GM23338 (cell line): Measurements from ENCODE around the gene TNS1. TPM values are rescaled to one million over a fixed set of nuclear protein-coding genes. Genes with fewer than 3 reads are reported as not detected.

Experiments used
- ATAC-seq: fragments of 200-7000 bp; cut with Tn5 transposase; 3 replicates; pipeline ENCODE4 v1.9.1; 2020
- DNase-seq: peaks from one replicate; pipeline ENCODE4 v3.0.0-alpha.2; 2015; ENCODE audit warnings: low spot score
- H2AFZ ChIP-seq: fragments of 200-600 bp; sonication (generic); 2 replicates; pipeline ENCODE4 v1.8.0; 2016; ENCODE audit warnings: antibody characterized with exemption, mild to moderate bottlenecking, moderate library complexity
- H3F3A ChIP-seq: fragments of 200-600 bp; sonication (generic); replicated peaks from 2 replicates; pipeline ENCODE4 v1.8.0; 2017; ENCODE audit warnings: antibody characterized with exemption, mixed run types, low read depth
- H3K27ac ChIP-seq: fragments of 200-600 bp; sonication (generic); 2 replicates; pipeline ENCODE4 v1.6.1; 2016; ENCODE audit warnings: low read depth
- H3K27me3 ChIP-seq: fragments of 200-600 bp; sonication (generic); 2 replicates; pipeline ENCODE4 v1.8.0; 2016; ENCODE audit warnings: mild to moderate bottlenecking, mixed run types, moderate library complexity; ENCODE audit not compliant: insufficient read depth
- H3K36me3 ChIP-seq: fragments of 200-600 bp; sonication (generic); 2 replicates; pipeline ENCODE4 v1.8.0; 2016; ENCODE audit warnings: mild to moderate bottlenecking; ENCODE audit not compliant: insufficient read depth
- H3K4me1 ChIP-seq: fragments of 200-600 bp; sonication (generic); 2 replicates; pipeline ENCODE4 v1.8.0; 2016; ENCODE audit warnings: mild to moderate bottlenecking, moderate library complexity; ENCODE audit not compliant: insufficient read depth
- H3K4me2 ChIP-seq: fragments of 200-600 bp; sonication (generic); 2 replicates; pipeline ENCODE4 v1.7.1; 2017; ENCODE audit warnings: mixed run types
- H3K4me3 ChIP-seq: fragments of 200-600 bp; sonication (generic); 2 replicates; pipeline ENCODE4 v1.6.1; 2016; ENCODE audit warnings: mixed run types
- H3K79me2 ChIP-seq: fragments of 200-600 bp; sonication (generic); replicated peaks from 2 replicates; pipeline ENCODE4 v1.8.0; 2017; ENCODE audit warnings: mild to moderate bottlenecking; ENCODE audit not compliant: insufficient read depth
- H3K9me2 ChIP-seq: fragments of 200-600 bp; sonication (generic); 2 replicates; pipeline ENCODE4 v1.8.0; 2017; ENCODE audit not compliant: insufficient read depth
- H4K20me1 ChIP-seq: fragments of 200-600 bp; sonication (generic); replicated peaks from 2 replicates; pipeline ENCODE4 v1.8.0; 2017; ENCODE audit warnings: mild to moderate bottlenecking; ENCODE audit not compliant: insufficient read depth
- H3K27ac Mint-ChIP-seq: 2 replicates; pipeline ENCODE4 v1.8.0; 2020; ENCODE audit warnings: inconsistent platforms, mild to moderate bottlenecking, moderate library complexity, mixed read lengths
- H3K27me3 Mint-ChIP-seq: 3 replicates; pipeline ENCODE4 v1.8.0; 2022; ENCODE audit warnings: low read depth, mild to moderate bottlenecking, moderate library complexity, mixed read lengths, inconsistent platforms; ENCODE audit not compliant: insufficient read depth, poor library complexity
- H3K36me3 Mint-ChIP-seq: 3 replicates; pipeline ENCODE4 v1.8.0; 2021; ENCODE audit warnings: low read depth, mild to moderate bottlenecking, inconsistent platforms, moderate library complexity, mixed read lengths
- H3K4me1 Mint-ChIP-seq: 3 replicates; pipeline ENCODE4 v1.8.0; 2020; ENCODE audit warnings: mild to moderate bottlenecking, inconsistent platforms, mixed read lengths
- H3K4me3 Mint-ChIP-seq: 3 replicates; pipeline ENCODE4 v1.8.0; 2021; ENCODE audit warnings: moderate library complexity, mild to moderate bottlenecking, inconsistent platforms, mixed read lengths
- H3K9me3 Mint-ChIP-seq: 3 replicates; pipeline ENCODE4 v1.8.0; 2020; ENCODE audit warnings: moderate library complexity, mild to moderate bottlenecking, inconsistent platforms, mixed read lengths
- CREB1 ChIP-seq: fragments of 250-450 bp; sonication (Bioruptor Pico); IDR thresholded peaks from 2 replicates; pipeline ENCODE4 v1.5.0; 2020; ENCODE audit warnings: low read depth, mild to moderate bottlenecking, moderate library complexity
- ETS1 ChIP-seq: IDR thresholded peaks from 2 replicates; pipeline ENCODE4 v1.6.1; 2016; ENCODE audit warnings: antibody characterized with exemption
- EZH2 ChIP-seq: fragments of 200-600 bp; sonication (generic); IDR thresholded peaks from one replicate; pipeline ENCODE4 v1.8.0; 2017; ENCODE audit warnings: antibody characterized with exemption, mild to moderate bottlenecking, low read depth; ENCODE audit not compliant: unreplicated experiment
- EZH2phosphoT487 ChIP-seq: fragments of 200-600 bp; sonication (generic); IDR thresholded peaks from one replicate; pipeline ENCODE4 v1.8.1; 2018; ENCODE audit warnings: antibody characterized with exemption; ENCODE audit not compliant: unreplicated experiment
- JUNB ChIP-seq: IDR thresholded peaks from one replicate; pipeline ENCODE4 v1.6.1; 2016; ENCODE audit warnings: antibody characterized with exemption; ENCODE audit not compliant: unreplicated experiment
- NANOG ChIP-seq: IDR thresholded peaks from 2 replicates; pipeline ENCODE4 v1.6.1; 2016; ENCODE audit warnings: antibody characterized with exemption, borderline replicate concordance
- POLR2AphosphoS5 ChIP-seq: IDR thresholded peaks from 2 replicates; pipeline ENCODE4 v1.6.1; 2016; ENCODE audit warnings: antibody characterized with exemption, low read depth
- STAT1 ChIP-seq: IDR thresholded peaks from one replicate; pipeline ENCODE4 v1.6.1; 2016; ENCODE audit warnings: antibody characterized with exemption; ENCODE audit not compliant: unreplicated experiment
- ZNF114 ChIP-seq: fragments of 250-450 bp; sonication (Bioruptor Pico); IDR thresholded peaks from 2 replicates; pipeline ENCODE4 v1.5.0; 2020; ENCODE audit warnings: mild to moderate bottlenecking, moderate library complexity
- ZNF331 ChIP-seq: fragments of 250-450 bp; sonication (Bioruptor Pico); IDR thresholded peaks from 2 replicates; pipeline ENCODE4 v1.5.0; 2020; ENCODE audit warnings: low read depth, mild to moderate bottlenecking, moderate library complexity
- polyA plus RNA-seq: library from polyadenylated mRNA; unstranded; fragments of >200 nt; fragmentation: Nextera tagmentation; extraction: Ambion mirVana; gene quantifications from 2 replicates; pipeline ENCODE4 v1.2.1, GENCODE V29; 2016
- total RNA-seq: library from RNA; depleted of rRNA; stranded (reverse); fragments of >200 nt; shearing (Covaris generic); gene quantifications from 2 replicates; pipeline ENCODE4 v1.2.3, GENCODE V29; 2014
- TF ChIP-seq, protein P1 (sequence below), 2 experiments: fragments of 200-600 bp in 1 of 2; sonication (generic) in 1 of 2; conservative IDR thresholded peaks; 2 replicates each; pipeline versions ENCODE4 v1.5.1 to v1.6.1; 2016 to 2017; ENCODE audit warnings: antibody characterized with exemption in 2 of 2, low read depth in 2 of 2, mild to moderate bottlenecking in 2 of 2, moderate library complexity in 1 of 2
- TF ChIP-seq, protein P2 (sequence below): IDR thresholded peaks from one replicate; pipeline ENCODE4 v1.6.1; 2018; ENCODE audit warnings: antibody characterized with exemption; ENCODE audit not compliant: unreplicated experiment

TNS1 gene
- total and polyA plus RNA-seq, 2 experiments from 2014 or later = 2.0 to 7.4 TPM

DNA sequence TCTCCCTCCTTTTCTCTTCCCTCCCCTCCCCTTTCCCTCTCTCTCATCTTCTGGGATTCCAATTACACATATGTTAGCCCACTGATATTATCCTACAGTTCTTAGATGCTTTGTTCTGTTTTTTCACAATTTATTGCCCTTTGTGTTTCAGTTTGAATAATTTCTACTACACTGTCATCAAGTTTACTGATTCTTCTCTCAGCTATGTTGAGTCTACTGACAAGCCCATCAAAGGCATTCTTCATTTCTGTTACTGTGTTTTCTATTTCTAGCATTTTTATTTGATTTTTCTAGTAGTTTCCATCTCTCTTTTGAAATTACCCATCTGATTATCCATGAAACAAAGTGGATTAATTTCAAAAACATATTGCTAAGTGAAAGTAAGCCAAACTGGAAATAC, 219.6 kb downstream of the TNS1 start:
- DNase-seq (no peak), ATAC-seq (no peak)
- no peaks in the 10 kb centered on the region for H4K20me1 ChIP-seq
- Mint-ChIP-seq H3K27me3 (peaks cover 1% of the 10 kb centered on the region), H3K4me3 (no peak overlapping the region), H3K9me3 (peaks cover 15% of the 10 kb centered on the region), H3K36me3 (peaks cover 6% of the 10 kb centered on the region; the same call in 1 of the 3 replicates), H3K4me1 (no peaks in the 10 kb centered on the region), H3K27ac (no peak overlapping the region)
- H3K27ac ChIP-seq = no peak overlapping the region
- no peaks in the 10 kb centered on the region for H3K36me3 ChIP-seq
- H2AFZ ChIP-seq = no peak overlapping the region
- no peaks in the 10 kb centered on the region; the same call in 1 of the 2 replicates for H3K4me1 ChIP-seq
- no peaks in the 10 kb centered on the region for H3K27me3 ChIP-seq
- TF ChIP-seq, protein P1, sequence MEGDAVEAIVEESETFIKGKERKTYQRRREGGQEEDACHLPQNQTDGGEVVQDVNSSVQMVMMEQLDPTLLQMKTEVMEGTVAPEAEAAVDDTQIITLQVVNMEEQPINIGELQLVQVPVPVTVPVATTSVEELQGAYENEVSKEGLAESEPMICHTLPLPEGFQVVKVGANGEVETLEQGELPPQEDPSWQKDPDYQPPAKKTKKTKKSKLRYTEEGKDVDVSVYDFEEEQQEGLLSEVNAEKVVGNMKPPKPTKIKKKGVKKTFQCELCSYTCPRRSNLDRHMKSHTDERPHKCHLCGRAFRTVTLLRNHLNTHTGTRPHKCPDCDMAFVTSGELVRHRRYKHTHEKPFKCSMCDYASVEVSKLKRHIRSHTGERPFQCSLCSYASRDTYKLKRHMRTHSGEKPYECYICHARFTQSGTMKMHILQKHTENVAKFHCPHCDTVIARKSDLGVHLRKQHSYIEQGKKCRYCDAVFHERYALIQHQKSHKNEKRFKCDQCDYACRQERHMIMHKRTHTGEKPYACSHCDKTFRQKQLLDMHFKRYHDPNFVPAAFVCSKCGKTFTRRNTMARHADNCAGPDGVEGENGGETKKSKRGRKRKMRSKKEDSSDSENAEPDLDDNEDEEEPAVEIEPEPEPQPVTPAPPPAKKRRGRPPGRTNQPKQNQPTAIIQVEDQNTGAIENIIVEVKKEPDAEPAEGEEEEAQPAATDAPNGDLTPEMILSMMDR (conservative IDR thresholded peaks at IDR 0.05; ENCODE audit: low read depth in 2 of 2) = no peak
- no peaks in the 10 kb centered on the region for H3K9me2 ChIP-seq
- no peaks in the 10 kb centered on the region for H3K79me2 ChIP-seq
- no peak overlapping the region for H3K4me3 ChIP-seq
- H3F3A ChIP-seq = no peaks in the 10 kb centered on the region
- no peak overlapping the region for H3K4me2 ChIP-seq

DNA sequence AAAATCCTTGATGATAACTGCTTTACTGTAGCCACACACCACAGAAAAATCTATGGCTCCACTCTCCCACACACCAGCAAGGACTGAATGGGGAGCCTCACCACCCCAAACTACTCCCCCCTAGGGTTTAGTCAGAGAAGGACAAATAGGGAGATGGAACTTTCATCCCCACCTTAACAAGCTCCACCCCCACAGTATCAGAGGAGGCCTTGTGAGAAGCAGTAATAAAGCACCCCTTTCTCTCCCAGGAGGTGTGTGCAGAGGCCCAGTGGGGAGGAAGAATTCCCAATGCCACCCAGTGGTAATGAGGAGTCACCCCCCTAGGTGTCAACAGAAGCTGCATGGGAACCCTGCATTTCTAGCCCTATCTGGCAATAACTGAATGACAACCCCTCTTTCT, 224.9 kb downstream of the TNS1 start:
- ATAC-seq = peak; percentile 62
- H3K27me3 Mint-ChIP-seq = no peaks in the 10 kb centered on the region
- peak; percentile 41 for DNase-seq
- TF ChIP-seq ETS1 (no peak), EZH2phosphoT487 (no peak), CREB1 (CRISPR knock-in tag) (no peak), JUNB (no peak), NANOG (no peak), ZNF331 (no peak), EZH2 (no peak), POLR2AphosphoS5 (no peak), ZNF114 (no peak), STAT1 (no peak)
- TF ChIP-seq, protein P2, sequence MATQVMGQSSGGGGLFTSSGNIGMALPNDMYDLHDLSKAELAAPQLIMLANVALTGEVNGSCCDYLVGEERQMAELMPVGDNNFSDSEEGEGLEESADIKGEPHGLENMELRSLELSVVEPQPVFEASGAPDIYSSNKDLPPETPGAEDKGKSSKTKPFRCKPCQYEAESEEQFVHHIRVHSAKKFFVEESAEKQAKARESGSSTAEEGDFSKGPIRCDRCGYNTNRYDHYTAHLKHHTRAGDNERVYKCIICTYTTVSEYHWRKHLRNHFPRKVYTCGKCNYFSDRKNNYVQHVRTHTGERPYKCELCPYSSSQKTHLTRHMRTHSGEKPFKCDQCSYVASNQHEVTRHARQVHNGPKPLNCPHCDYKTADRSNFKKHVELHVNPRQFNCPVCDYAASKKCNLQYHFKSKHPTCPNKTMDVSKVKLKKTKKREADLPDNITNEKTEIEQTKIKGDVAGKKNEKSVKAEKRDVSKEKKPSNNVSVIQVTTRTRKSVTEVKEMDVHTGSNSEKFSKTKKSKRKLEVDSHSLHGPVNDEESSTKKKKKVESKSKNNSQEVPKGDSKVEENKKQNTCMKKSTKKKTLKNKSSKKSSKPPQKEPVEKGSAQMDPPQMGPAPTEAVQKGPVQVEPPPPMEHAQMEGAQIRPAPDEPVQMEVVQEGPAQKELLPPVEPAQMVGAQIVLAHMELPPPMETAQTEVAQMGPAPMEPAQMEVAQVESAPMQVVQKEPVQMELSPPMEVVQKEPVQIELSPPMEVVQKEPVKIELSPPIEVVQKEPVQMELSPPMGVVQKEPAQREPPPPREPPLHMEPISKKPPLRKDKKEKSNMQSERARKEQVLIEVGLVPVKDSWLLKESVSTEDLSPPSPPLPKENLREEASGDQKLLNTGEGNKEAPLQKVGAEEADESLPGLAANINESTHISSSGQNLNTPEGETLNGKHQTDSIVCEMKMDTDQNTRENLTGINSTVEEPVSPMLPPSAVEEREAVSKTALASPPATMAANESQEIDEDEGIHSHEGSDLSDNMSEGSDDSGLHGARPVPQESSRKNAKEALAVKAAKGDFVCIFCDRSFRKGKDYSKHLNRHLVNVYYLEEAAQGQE = no peak
- TF ChIP-seq, protein P1 (conservative IDR thresholded peaks at IDR 0.05; ENCODE audit: low read depth in 2 of 2) = no peak

More for the DNA sequence above, 224.9 kb downstream of the TNS1 start:
- Histone ChIP-seq H3K9me2 (no peaks in the 10 kb centered on the region), H3F3A (no peaks in the 10 kb centered on the region), H3K4me2 (no peak overlapping the region), H3K36me3 (no peaks in the 10 kb centered on the region), H3K4me1 (no peaks in the 10 kb centered on the region), H3K27me3 (no peaks in the 10 kb centered on the region), H3K27ac (no peak overlapping the region), H3K79me2 (no peaks in the 10 kb centered on the region), H2AFZ (no peak overlapping the region), H4K20me1 (no peaks in the 10 kb centered on the region), H3K4me3 (no peak overlapping the region)
- Mint-ChIP-seq H3K36me3 (no peaks in the 10 kb centered on the region), H3K4me3 (no peak overlapping the region), H3K9me3 (no peaks in the 10 kb centered on the region), H3K27ac (no peak overlapping the region), H3K4me1 (no peaks in the 10 kb centered on the region)
